Head of caudate nucleus (tissue), 42 donors: Measurements from ENCODE around the gene GABPA.
"Not testable (repeated sequence)": the region's sequence is repeated elsewhere in the genome, so short reads cannot be mapped to it uniquely, and the experiment has no call there.

ENCODE experiments used
- DNase-seq, 42 donors: peaks; one replicate each; pipeline versions ENCODE4 v3.0.0 to v3.0.0-alpha.2; 2020 to 2021; ENCODE audit warnings: mixed read lengths in 7 of 42
- intact Hi-C: fragments of 100-400 bp; cut with DNase I; formaldehyde crosslinking; loops from one replicate; pipeline ENCODE4 v1.15.0; 2022

Gene GABPA

DNA sequence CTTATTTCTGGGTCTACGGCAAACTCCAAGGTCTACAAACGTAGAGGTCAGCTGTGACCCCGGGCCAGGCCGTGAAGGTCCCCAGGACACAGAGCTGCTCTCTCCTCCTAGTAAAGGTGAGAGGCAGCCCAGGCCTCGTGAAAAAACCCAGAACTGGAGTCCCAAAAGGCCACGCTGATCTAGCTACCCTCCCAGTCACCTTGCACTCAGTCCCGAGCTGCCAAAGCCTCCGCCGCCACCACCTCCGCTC, 193 bp upstream of the GABPA start:
- DNase-seq: no peak

GRCh38 chr21:25735646-25736597, 1.1 kb downstream of the GABPA start:
- peak in 41 of 42 donors; percentile 74 to 95 (median 88) for DNase-seq
- intact Hi-C loops: loop anchor here (2.0 to 10.0 kb wide), 2 partner anchors 129 to 439 kb away; partner anchors contain the start of genes APP and MRPL39

More for the DNA sequence above, 193 bp upstream of the GABPA start:
- intact Hi-C loops: loop anchor here (2.0 to 10.0 kb wide), 2 partner anchors 128 to 440 kb away; partner anchors contain the start of genes APP and MRPL39

DNA sequence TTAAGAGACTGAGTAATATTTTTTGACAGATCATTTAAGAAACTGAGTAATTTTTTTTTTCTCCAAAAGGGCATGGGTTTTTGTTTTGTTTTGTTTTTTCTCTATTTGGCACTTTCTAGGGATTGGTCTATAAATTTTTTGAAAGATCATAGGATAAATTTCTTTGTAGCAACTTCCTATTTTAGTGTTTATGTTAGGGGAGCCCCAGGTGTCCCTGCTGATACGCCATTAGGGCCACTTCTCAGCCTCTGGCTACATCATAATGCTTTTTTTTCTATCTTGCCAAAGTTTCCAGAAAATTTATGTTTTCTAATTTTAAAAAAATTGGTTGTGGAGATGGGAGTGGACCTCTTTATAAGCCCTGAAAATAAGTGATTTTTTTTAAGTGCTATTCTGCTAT, 2.6 kb downstream of the GABPA start:
- DNase-seq: no peak
- intact Hi-C loops: loop anchor here (10.0 kb wide), 1 partner anchor 437 kb away; the partner anchor contains the start of gene APP

DNA sequence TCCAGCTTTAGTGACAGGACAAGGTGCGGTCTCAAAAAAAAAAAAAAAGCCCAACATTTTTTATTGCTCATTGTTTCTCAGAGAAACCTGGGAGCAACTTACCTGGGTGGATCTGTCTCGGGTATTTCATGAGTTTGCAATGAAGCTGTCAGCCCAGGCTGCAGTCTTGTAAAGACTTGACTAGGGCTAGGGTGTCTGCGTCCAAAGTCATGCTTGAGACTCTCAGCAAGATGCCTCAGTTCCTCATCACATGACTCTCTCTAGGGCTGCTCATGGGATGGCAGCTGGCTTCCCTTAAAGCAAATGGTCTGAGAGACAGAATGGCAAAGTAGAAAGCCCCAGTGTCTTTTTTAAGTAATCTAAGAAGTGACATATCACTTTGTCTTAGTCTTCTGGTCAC, 8.1 kb downstream of the GABPA start:
- no peak for DNase-seq
- intact Hi-C loops: no loop called here

DNA sequence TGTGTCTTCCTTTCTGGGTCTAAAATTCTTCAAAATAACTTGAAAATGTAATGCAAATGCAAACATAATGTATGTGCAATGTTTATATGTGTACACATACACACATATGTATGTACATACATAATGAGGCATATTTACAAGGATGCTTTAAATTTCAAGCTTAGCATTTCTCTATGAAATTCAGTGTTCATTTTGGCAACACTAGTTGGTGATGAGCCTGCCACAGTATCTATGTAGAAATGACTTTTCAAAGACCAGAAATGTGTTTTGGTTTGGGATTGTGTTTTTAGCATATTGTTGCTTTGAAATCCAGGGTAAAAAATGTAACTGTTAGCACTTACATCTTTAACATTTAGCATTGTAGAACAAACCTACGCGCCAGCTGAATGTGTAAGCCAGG, 10.1 kb downstream of the GABPA start:
- no peak for DNase-seq
- intact Hi-C loops: no loop called here

- intact Hi-C loops: no loop called here
- no peak for DNase-seq
These were observed 15.3 kb downstream of the GABPA start for GRCh38 chr21:25750085-25750484.

DNA sequence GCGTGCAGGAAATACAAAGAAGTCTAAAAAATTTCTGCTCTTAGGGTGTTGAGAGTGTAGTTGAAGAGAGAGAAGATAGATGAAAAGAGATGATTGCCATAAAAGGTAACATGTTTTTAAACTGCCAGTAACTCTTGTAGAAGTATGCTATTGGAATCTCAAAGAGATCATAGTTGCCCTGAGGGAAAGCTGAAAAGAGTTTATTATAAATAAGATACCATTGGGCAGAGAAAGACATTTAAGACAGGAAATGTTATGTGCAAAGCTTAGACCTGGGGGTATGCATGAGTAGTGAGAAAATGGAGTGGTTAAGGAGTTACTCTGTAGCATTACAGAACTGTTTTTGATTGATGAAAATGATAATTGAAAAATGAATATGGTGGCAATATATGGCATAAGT, 17.6 kb downstream of the GABPA start:
- no peak for DNase-seq
- intact Hi-C loops: no loop called here

- DNase-seq: no peak
- intact Hi-C loops: no loop called here
These were observed 21.6 kb downstream of the GABPA start for GRCh38 chr21:25756190-25756932.

DNA sequence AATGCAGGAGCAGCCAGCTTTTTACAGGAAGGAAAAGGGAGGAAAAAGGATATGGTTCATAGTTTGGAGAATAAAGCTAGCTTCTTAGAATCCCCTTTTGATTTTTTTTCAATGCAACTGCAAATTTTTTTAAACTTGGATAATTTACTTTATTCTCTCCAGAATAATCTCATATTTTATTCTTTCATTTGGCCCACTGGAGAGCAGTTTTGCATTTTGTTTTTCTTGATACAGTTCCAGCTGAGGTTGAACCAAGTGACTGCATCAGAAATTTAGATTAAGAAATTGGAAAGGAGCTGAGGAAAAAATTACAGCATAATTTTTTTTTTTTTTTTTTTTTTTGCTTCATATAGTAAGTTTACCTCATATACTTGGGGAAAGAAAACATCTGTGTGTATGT, 22.8 kb downstream of the GABPA start:
- intact Hi-C loops: no loop called here
- no peak for DNase-seq

DNA sequence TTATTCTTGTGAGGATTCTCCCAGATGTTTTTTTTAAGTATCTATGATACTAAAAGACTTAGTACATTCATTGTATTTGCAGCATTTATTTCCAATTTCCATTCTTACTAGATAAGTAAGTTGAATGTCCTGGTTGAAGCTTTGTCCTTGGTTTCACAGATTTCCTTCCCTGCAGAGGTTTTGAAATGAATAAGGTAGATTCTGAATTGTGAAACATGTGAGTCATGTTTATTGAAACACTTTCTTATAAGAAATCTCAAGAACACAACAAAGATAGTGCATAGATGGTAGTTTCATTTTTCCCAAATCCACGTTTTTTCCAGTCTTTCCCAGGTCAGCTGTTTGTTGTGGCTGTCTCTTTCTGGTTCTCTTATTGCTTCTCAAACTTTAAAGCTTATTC, 24.8 kb downstream of the GABPA start:
- intact Hi-C loops: no loop called here

GRCh38 chr21:25760061-25760460, 25.3 kb downstream of the GABPA start:
- intact Hi-C loops: no loop called here
- DNase-seq: no peak

More for the DNA sequence above, 24.8 kb downstream of the GABPA start:
- no peak for DNase-seq

DNA sequence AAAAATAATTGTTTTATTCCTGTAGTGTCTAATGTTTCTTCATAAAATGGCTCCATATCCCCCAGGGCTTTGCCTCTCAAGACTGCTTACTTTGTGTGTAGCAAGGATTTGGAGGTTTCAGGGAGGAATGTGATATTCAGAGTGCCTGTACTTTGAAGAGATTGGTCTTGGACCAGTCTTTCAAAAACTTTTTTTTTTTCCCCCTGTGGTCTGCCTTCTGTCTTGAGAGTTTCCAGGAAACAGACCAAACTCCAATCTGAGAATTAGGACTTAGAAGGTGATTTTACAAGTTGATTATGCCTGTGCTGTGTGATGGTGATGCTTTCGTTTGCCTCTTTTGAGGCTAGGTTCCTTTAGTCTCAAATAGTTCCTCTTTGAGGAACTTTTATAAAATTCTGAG, 25.9 kb downstream of the GABPA start:
- DNase-seq: no peak
- intact Hi-C loops: no loop called here

DNA sequence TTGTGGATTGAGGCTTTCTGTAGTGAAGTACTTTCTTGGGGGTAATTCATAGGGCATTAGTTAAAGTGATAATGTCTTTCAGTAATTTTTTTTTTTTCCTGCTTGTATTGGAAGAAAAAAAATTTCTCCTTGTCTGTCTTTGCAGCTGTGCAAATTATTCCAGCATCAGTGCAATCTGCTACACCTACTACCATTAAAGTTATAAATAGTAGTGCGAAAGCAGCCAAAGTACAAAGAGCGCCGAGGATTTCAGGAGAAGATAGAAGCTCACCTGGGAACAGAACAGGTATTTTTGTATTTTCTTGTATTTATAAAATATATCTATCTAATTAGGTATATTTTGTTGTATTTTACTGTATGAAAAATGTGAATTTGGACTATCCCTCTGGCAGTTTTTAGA, 29.3 kb downstream of the GABPA start:
- intact Hi-C loops: no loop called here
- peak in 8 of 42 donors; percentile 15 to 58 (median 24) for DNase-seq

- DNase-seq: no peak
- intact Hi-C loops: no loop called here
These were observed 33.1 kb downstream of the GABPA start for GRCh38 chr21:25767921-25768320.

DNA sequence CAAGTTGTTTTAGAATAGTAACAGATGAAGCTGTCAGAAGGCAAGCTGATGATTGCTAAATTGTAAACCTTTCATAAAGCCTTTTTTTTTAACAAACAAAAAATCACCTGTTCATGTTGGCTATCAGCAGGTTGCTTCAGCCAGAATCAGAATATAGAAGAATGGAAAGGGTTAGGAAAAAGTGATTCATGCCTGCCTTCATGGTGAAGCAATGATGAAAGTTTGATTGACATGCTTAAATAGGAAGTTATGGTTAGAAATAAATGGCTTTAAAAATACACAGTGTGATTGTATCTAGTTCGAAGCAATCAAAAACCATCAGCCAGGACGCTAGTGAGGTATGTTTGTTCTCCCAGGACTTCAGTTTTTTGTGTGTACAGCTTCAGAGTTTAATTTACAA, 37.9 kb downstream of the GABPA start:
- intact Hi-C loops: no loop called here
- no peak for DNase-seq

GRCh38 chr21:25776440-25776839, 41.7 kb downstream of the GABPA start:
- intact Hi-C loops: no loop called here
- no peak for DNase-seq

GRCh38 chr21:25778126-25778875, 43.5 kb downstream of the GABPA start:
- DNase-seq, intact Hi-C loops: not testable (repeated sequence)

- intact Hi-C loops: no loop called here
- DNase-seq: peak in 8 of 42 donors; percentile 12 to 54 (median 26)
These were observed 53.9 kb downstream of the GABPA start for GRCh38 chr21:25788677-25789076.

GRCh38 chr21:25790122-25790877, 55.5 kb downstream of the GABPA start:
- intact Hi-C loops: no loop called here
- peak in 19 of 42 donors; percentile 8 to 68 (median 37) for DNase-seq
